SK-N-SH treated with all-trans-retinoic acid at 6 μM for 48 hours (cell line): Measurements from ENCODE around the gene SMIM22.
"Not testable (repeated sequence)": the region's sequence is repeated elsewhere in the genome, so short reads cannot be mapped to it uniquely, and the experiment has no call there.

ENCODE experiments used
- ATAC-seq: fragments of 200-7000 bp; cut with Tn5 transposase; 3 replicates; pipeline ENCODE4 v1.9.1; 2020; ENCODE audit warnings: mild to moderate bottlenecking, moderate library complexity
- ARNTL ChIP-seq: fragments of 450-650 bp; formaldehyde crosslinking; IDR thresholded peaks from 2 replicates; pipeline ENCODE4 v1.5.0; 2020; ENCODE audit warnings: low read depth, mild to moderate bottlenecking, moderate library complexity, borderline replicate concordance
- BACH2 ChIP-seq: fragments of 250-450 bp; sonication (Bioruptor Pico); IDR thresholded peaks from 2 replicates; pipeline ENCODE4 v1.9.0; 2021; ENCODE audit warnings: mild to moderate bottlenecking, borderline replicate concordance
- CREB5 ChIP-seq: fragments of 250-450 bp; sonication (Bioruptor Pico); IDR thresholded peaks from 2 replicates; pipeline ENCODE4 v1.5.1; 2020; ENCODE audit warnings: low read depth, mild to moderate bottlenecking, moderate library complexity
- CSDC2 ChIP-seq: fragments of 250-450 bp; sonication (Bioruptor Pico); IDR thresholded peaks from 2 replicates; pipeline ENCODE4 v1.5.0; 2020; ENCODE audit warnings: mild to moderate bottlenecking, moderate library complexity
- CSRNP3 ChIP-seq: fragments of 250-450 bp; sonication (Bioruptor Pico); IDR thresholded peaks from 2 replicates; pipeline ENCODE4 v1.5.1; 2021; ENCODE audit warnings: mild to moderate bottlenecking, moderate library complexity
- ESRRG ChIP-seq: fragments of 250-450 bp; sonication (Bioruptor Pico); IDR thresholded peaks from 2 replicates; pipeline ENCODE4 v1.6.1; 2021; ENCODE audit warnings: mild to moderate bottlenecking
- GLIS3 ChIP-seq: fragments of 250-450 bp; sonication (Bioruptor Pico); IDR thresholded peaks from 2 replicates; pipeline ENCODE4 v1.5.0; 2020; ENCODE audit warnings: mild to moderate bottlenecking, moderate library complexity
- ISL1 ChIP-seq: fragments of 250-450 bp; sonication (Bioruptor Pico); IDR thresholded peaks from 2 replicates; pipeline ENCODE4 v2.1.2; 2022; ENCODE audit warnings: mild to moderate bottlenecking, moderate library complexity
- OSR1 ChIP-seq: fragments of 250-450 bp; sonication (Bioruptor Pico); IDR thresholded peaks from 2 replicates; pipeline ENCODE4 v1.8.0; 2022; ENCODE audit warnings: moderate library complexity, mild to moderate bottlenecking, inconsistent platforms
- POU6F1 ChIP-seq: fragments of 250-450 bp; sonication (Bioruptor Pico); IDR thresholded peaks from 2 replicates; pipeline ENCODE4 v1.8.0; 2021; ENCODE audit warnings: low read depth, mild to moderate bottlenecking, moderate library complexity, borderline replicate concordance
- PPARA ChIP-seq: fragments of 250-450 bp; sonication (Bioruptor Pico); IDR thresholded peaks from 2 replicates; pipeline ENCODE4 v1.5.0; 2020; ENCODE audit warnings: mild to moderate bottlenecking, borderline replicate concordance
- RARB ChIP-seq: fragments of 250-450 bp; sonication (Bioruptor Pico); IDR thresholded peaks from 2 replicates; pipeline ENCODE4 v1.8.0; 2021; ENCODE audit warnings: mild to moderate bottlenecking, moderate library complexity
- SNAI2 ChIP-seq: fragments of 250-450 bp; sonication (Bioruptor Pico); IDR thresholded peaks from 2 replicates; pipeline ENCODE4 v1.5.0; 2020; ENCODE audit warnings: mild to moderate bottlenecking, moderate library complexity
- TCF4 ChIP-seq: fragments of 250-450 bp; sonication (Bioruptor Pico); IDR thresholded peaks from 2 replicates; pipeline ENCODE4 v1.8.0; 2021; ENCODE audit warnings: mild to moderate bottlenecking, moderate library complexity, borderline replicate concordance
- TOX ChIP-seq: fragments of 250-450 bp; sonication (Bioruptor Pico); IDR thresholded peaks from 2 replicates; pipeline ENCODE4 v1.8.0; 2021; ENCODE audit warnings: mild to moderate bottlenecking, moderate library complexity, borderline replicate concordance
- TSHZ2 ChIP-seq: fragments of 250-450 bp; sonication (Bioruptor Pico); IDR thresholded peaks from 2 replicates; pipeline ENCODE4 v1.5.0; 2020; ENCODE audit warnings: mild to moderate bottlenecking, moderate library complexity
- ZC3H10 ChIP-seq: fragments of 250-450 bp; sonication (Bioruptor Pico); IDR thresholded peaks from 2 replicates; pipeline ENCODE4 v1.5.1; 2021; ENCODE audit warnings: mild to moderate bottlenecking, moderate library complexity
- ZFP30 ChIP-seq: fragments of 450-650 bp; formaldehyde crosslinking; IDR thresholded peaks from 2 replicates; pipeline ENCODE4 v1.5.0; 2022; ENCODE audit warnings: mild to moderate bottlenecking, moderate library complexity
- ZNF70 ChIP-seq: fragments of 450-650 bp; formaldehyde crosslinking; IDR thresholded peaks from 2 replicates; pipeline ENCODE4 v1.5.0; 2020; ENCODE audit warnings: mild to moderate bottlenecking, moderate library complexity
- ZNF8 ChIP-seq: fragments of 450-650 bp; formaldehyde crosslinking; IDR thresholded peaks from 2 replicates; pipeline ENCODE4 v1.5.0; 2020; ENCODE audit warnings: mild to moderate bottlenecking, moderate library complexity

SMIM22 gene

GRCh38 chr16:4783251-4783950 is 11.8 kb upstream of the SMIM22 start (continued):
- TF ChIP-seq TSHZ2 (CRISPR knock-in tag): no peak

GRCh38 chr16:4783951-4784336 is 11.2 kb upstream of the SMIM22 start:
- no peak for ATAC-seq
- TF ChIP-seq BACH2 (CRISPR knock-in tag) (no peak), ARNTL (CRISPR knock-in tag) (no peak), CREB5 (CRISPR knock-in tag) (no peak), PPARA (CRISPR knock-in tag) (no peak), TSHZ2 (CRISPR knock-in tag) (no peak), OSR1 (no peak), ZFP30 (CRISPR knock-in tag) (no peak), GLIS3 (no peak), CSDC2 (CRISPR knock-in tag) (no peak), ZC3H10 (CRISPR knock-in tag) (no peak), ZNF70 (CRISPR knock-in tag) (no peak), RARB (CRISPR knock-in tag) (no peak), SNAI2 (CRISPR knock-in tag) (no peak), TOX (no peak), ISL1 (CRISPR knock-in tag) (no peak), ESRRG (CRISPR knock-in tag) (no peak)

- not testable (repeated sequence) for ATAC-seq
Observed at GRCh38 chr16:4784444-4784987, 10.7 kb upstream of the SMIM22 start.

- no peak for ATAC-seq
- TF ChIP-seq TCF4 (CRISPR knock-in tag) (no peak), BACH2 (CRISPR knock-in tag) (no peak), ZC3H10 (CRISPR knock-in tag) (no peak), GLIS3 (no peak), RARB (CRISPR knock-in tag) (no peak), ZNF8 (no peak), POU6F1 (CRISPR knock-in tag) (no peak), TSHZ2 (CRISPR knock-in tag) (no peak), PPARA (CRISPR knock-in tag) (no peak), ZFP30 (CRISPR knock-in tag) (no peak), OSR1 (no peak), TOX (no peak), CSRNP3 (CRISPR knock-in tag) (no peak)
Observed at GRCh38 chr16:4785758-4786433, 9.3 kb upstream of the SMIM22 start.
